Pancreas (tissue), 10 donors: ENCODE results near the gene FLRT2. TPM values are rescaled to one million over a fixed set of nuclear protein-coding genes. Genes with fewer than 3 reads are reported as not detected.

Experiments
- ATAC-seq, 4 donors: fragments of 200-7000 bp; cut with Tn5 transposase; one replicate each; pipeline versions ENCODE4 v1.8.0 to v1.9.1; 2020; ENCODE audit warnings: mild to moderate bottlenecking in 4 of 4, moderate library complexity in 4 of 4
- DNase-seq, 6 donors: peaks; one replicate each; pipeline ENCODE4 v3.0.0-alpha.2; 2020
- FAIRE-seq: peaks from 2 replicates; lab custom pipeline; 2012; peaks lifted over from hg19 to GRCh38; lab: Jason Lieb, UNC
- H3K27ac ChIP-seq, 4 donors: fragments of 200-600 bp; sonication (generic); 1 replicate in 3 of 4; 2 replicates in 1 of 4; pipeline versions ENCODE4 v1.5.0 to v1.8.0; 2020
- H3K27me3 ChIP-seq, 4 donors: fragments of 200-600 bp; one replicate each; pipeline ENCODE4 v1.8.0; 2021
- H3K36me3 ChIP-seq, 3 donors: fragments of 200-600 bp; sonication (generic) in 1 of 3; one replicate each; pipeline versions ENCODE4 v1.5.0 to v1.8.0; 2020 to 2021
- H3K4me1 ChIP-seq, 3 donors: fragments of 200-600 bp; one replicate each; pipeline ENCODE4 v1.8.0; 2021
- H3K4me3 ChIP-seq, 4 donors: fragments of 200-600 bp; sonication (generic) in 2 of 4; one replicate each; pipeline versions ENCODE4 v1.5.0 to v1.8.0; 2020 to 2021
- H3K9me3 ChIP-seq, 4 donors: fragments of 200-600 bp; one replicate each; pipeline ENCODE4 v1.8.0; 2021
- CTCF ChIP-seq, 4 donors: fragments of 200-600 bp; sonication (generic) in 3 of 4; IDR thresholded peaks; one replicate each; pipeline versions ENCODE4 v1.5.0 to v1.8.0; 2021; ENCODE audit warnings: antibody characterized with exemption in 4 of 4
- WGBS, 2 donors: extraction: QIAGEN DNeasy Blood & Tissue Kit; methylation state at CpG; one replicate each; pipeline ENCODE4 v1.1.7; 2013; 5-methylcytosine and 5-hydroxymethylcytosine counted together
- intact Hi-C, 3 donors: fragments of 100-400 bp; cut with DNase I; formaldehyde crosslinking; loops; one replicate each; pipeline versions ENCODE4 v1.11.1 to v1.14.2; 2022
- polyA plus RNA-seq, 2 donors: library from polyadenylated mRNA; stranded (reverse); fragments of 200-250 nt; gene quantifications; one replicate each; pipeline ENCODE4 v1.2.3, GENCODE V29; 2013
- total RNA-seq, 6 donors: library from RNA; stranded (reverse); fragmentation: NEBNext Ultra II Directional in 4 of 6; extraction: Animal tissue kit (Norgen Biotek cat#: 25700) in 4 of 6; gene quantifications; one replicate each; pipeline versions ENCODE4 v1.2.1 to v1.2.4, GENCODE V29; 2021 to 2023
- donor health status: healthy with polysubstance abuse.
- donor health status: DM: no; HTN: no; CAD: no; lungs with moderate emphysema.
- donor health status: DM: no; HTN: no; CAD: no.
- donor health status: control.
- donor health status: control.
- donor health status: Bipolar disorder and iron deficiency.
- donor health status: DM: yes; HTN: yes; CAD: no.
- donor health status: DM: no; HTN: no; CAD: no.
- donor health status: DM: no; HTN: no; CAD: no.
- donor health status: DM: yes; HTN: yes; CAD: no.

Gene FLRT2
- total and polyA plus RNA-seq, 8 donors = 62.8 to 229 (median 101) TPM

- peak in 3 of 6 donors; percentile 13 to 32 (median 30) for DNase-seq
These were observed 4.7 kb downstream of the FLRT2 start for GRCh38 chr14:85534458-85535293.

GRCh38 chr14:85535321-85535720 lies 5.4 kb downstream of the FLRT2 start:
- no peaks in the 10 kb centered on the region for H3K36me3 ChIP-seq
- DNase-seq (no peak), FAIRE-seq (no peak), ATAC-seq (no peak)
- H3K9me3 ChIP-seq = no peaks in the 10 kb centered on the region
- intact Hi-C loops = no loop called here
- peaks cover 0 to 6% (median 0%) of the 10 kb centered on the region in 3 donors for H3K4me1 ChIP-seq
- peak overlapping the region; percentile 5 to 82 (median 64) for H3K4me3 ChIP-seq
- no peaks in the 10 kb centered on the region for H3K27me3 ChIP-seq
- WGBS, 2 donors = 36 to 39% methylated on average over 6 of the region's 6 CpGs
- H3K27ac ChIP-seq = peak overlapping the region in 3 of 4 donors; percentile 22 to 96 (median 91)
- no peak for TF ChIP-seq CTCF (IDR thresholded peaks at IDR 0.05)

More at GRCh38 chr14:85534458-85535293, 4.7 kb downstream of the FLRT2 start:
- H3K4me1 ChIP-seq = peaks cover 0 to 6% (median 0%) of the 10 kb centered on the region in 3 donors
- H3K27ac ChIP-seq = peak overlapping the region in 3 of 4 donors; percentile 74 to 96 (median 91)
- ATAC-seq (no peak), FAIRE-seq (no peak)
- no peaks in the 10 kb centered on the region for H3K27me3 ChIP-seq
- no peak for TF ChIP-seq CTCF (IDR thresholded peaks at IDR 0.05)
- WGBS, 2 donors = 5 to 6% methylated on average over 28 of the region's 28 CpGs
- no peaks in the 10 kb centered on the region for H3K9me3 ChIP-seq
- intact Hi-C loops = loop anchor here in 1 of 3 donors (5.0 kb wide), 1 partner anchor 62 kb away; no protein-coding TSS in a partner anchor
- peak overlapping the region; percentile 61 to 82 (median 68) for H3K4me3 ChIP-seq
- no peaks in the 10 kb centered on the region for H3K36me3 ChIP-seq

GRCh38 chr14:85535991-85536832 lies 6.3 kb downstream of the FLRT2 start:
- no peaks in the 10 kb centered on the region for H3K36me3 ChIP-seq
- H3K4me1 ChIP-seq = peaks cover 0 to 6% (median 4%) of the 10 kb centered on the region in 3 donors
- peak overlapping the region in 3 of 4 donors; percentile 61 to 82 (median 66) for H3K4me3 ChIP-seq
- WGBS, 2 donors = 8 to 11% methylated on average over 8 of the region's 8 CpGs
- no peaks in the 10 kb centered on the region for H3K27me3 ChIP-seq
- FAIRE-seq = peak; percentile 82
- H3K9me3 ChIP-seq = no peaks in the 10 kb centered on the region
- DNase-seq = no peak
- ATAC-seq = peak; percentile 26 to 44 (median 37)
- H3K27ac ChIP-seq = peak overlapping the region in 2 of 4 donors; percentile 91 to 96
- peak in 2 of 4 donors; percentile 16 to 36 for TF ChIP-seq CTCF (IDR thresholded peaks at IDR 0.05)
- intact Hi-C loops = no loop called here

GRCh38 chr14:85536833-85537190 lies 6.9 kb downstream of the FLRT2 start:
- 20 to 31% methylated on average over 1 of the region's 1 CpG for WGBS, 2 donors
- Histone ChIP-seq H3K4me1 (peaks cover 0 to 6% (median 4%) of the 10 kb centered on the region in 3 donors), H3K9me3 (no peaks in the 10 kb centered on the region), H3K4me3 (peak overlapping the region in 2 of 4 donors; percentile 61 to 82), H3K27ac (peak overlapping the region in 2 of 4 donors; percentile 91 to 96), H3K36me3 (no peaks in the 10 kb centered on the region), H3K27me3 (no peaks in the 10 kb centered on the region)
- no peak for TF ChIP-seq CTCF (IDR thresholded peaks at IDR 0.05)
- DNase-seq = no peak
- ATAC-seq = no peak
- FAIRE-seq = no peak
- intact Hi-C loops = no loop called here
